Measurements from ENCODE around the gene SLC1A2. TPM values are rescaled to one million over a fixed set of nuclear protein-coding genes. Genes with fewer than 3 reads are reported as not detected.

The SLC1A2 gene
- polyA plus RNA-seq, 4 donors = 0.15 to 0.18 TPM; not detected in 2

- H3K4me1 ChIP-seq (ENCODE audit: control insufficient read depth in 3 of 3, insufficient read depth in 2 of 3, low read depth in 1 of 3, low read length in 2 of 3) = no peaks in the 10 kb centered on the region
- WGBS, 3 donors = 10 to 42% (median 22%) methylated on average over 3 of the region's 3 CpGs
- H3K36me3 ChIP-seq (ENCODE audit: control insufficient read depth in 3 of 3, insufficient read depth in 2 of 3, low read depth in 1 of 3, low read length in 3 of 3) = no peaks in the 10 kb centered on the region
- no peaks in the 10 kb centered on the region for H3K27me3 ChIP-seq (ENCODE audit: control insufficient read depth in 3 of 3, insufficient read depth in 3 of 3, low read length in 3 of 3)
- H3K9me3 ChIP-seq (ENCODE audit: control insufficient read depth in 2 of 2, insufficient read depth in 1 of 2, low read depth in 1 of 2, low read length in 1 of 2) = no peaks in the 10 kb centered on the region
- H3K27ac ChIP-seq (ENCODE audit: low read depth in 1 of 3, low read length in 2 of 3) = no peak overlapping the region
- DNase-seq (no peak), FAIRE-seq (no peak)
- H3K4me3 ChIP-seq (ENCODE audit: low read depth in 1 of 3, low read length in 3 of 3) = no peak overlapping the region
Measured at GRCh38 chr11:35293035-35293434, 126.3 kb downstream of the SLC1A2 start.

GRCh38 chr11:35292279-35292678, 127.1 kb downstream of the SLC1A2 start:
- H3K36me3 ChIP-seq (ENCODE audit: control insufficient read depth in 3 of 3, insufficient read depth in 2 of 3, low read depth in 1 of 3, low read length in 3 of 3) = no peaks in the 10 kb centered on the region
- FAIRE-seq (no peak), DNase-seq (no peak)
- H3K4me1 ChIP-seq (ENCODE audit: control insufficient read depth in 3 of 3, insufficient read depth in 2 of 3, low read depth in 1 of 3, low read length in 2 of 3) = no peaks in the 10 kb centered on the region
- no peaks in the 10 kb centered on the region for H3K9me3 ChIP-seq (ENCODE audit: control insufficient read depth in 2 of 2, insufficient read depth in 1 of 2, low read depth in 1 of 2, low read length in 1 of 2)
- 74 to 84% (median 81%) methylated on average over 5 of the region's 5 CpGs for WGBS, 3 donors
- no peak overlapping the region for H3K27ac ChIP-seq (ENCODE audit: low read depth in 1 of 3, low read length in 2 of 3)
- H3K4me3 ChIP-seq (ENCODE audit: low read depth in 1 of 3, low read length in 3 of 3) = no peak overlapping the region
- no peaks in the 10 kb centered on the region for H3K27me3 ChIP-seq (ENCODE audit: control insufficient read depth in 3 of 3, insufficient read depth in 3 of 3, low read length in 3 of 3)

GRCh38 chr11:35290876-35291275, 128.5 kb downstream of the SLC1A2 start:
- FAIRE-seq = no peak
- Histone ChIP-seq H3K9me3 (ENCODE audit: control insufficient read depth in 2 of 2, insufficient read depth in 1 of 2, low read depth in 1 of 2, low read length in 1 of 2) (no peaks in the 10 kb centered on the region), H3K27me3 (ENCODE audit: control insufficient read depth in 3 of 3, insufficient read depth in 3 of 3, low read length in 3 of 3) (no peaks in the 10 kb centered on the region), H3K4me3 (ENCODE audit: low read depth in 1 of 3, low read length in 3 of 3) (no peak overlapping the region), H3K4me1 (ENCODE audit: control insufficient read depth in 3 of 3, insufficient read depth in 2 of 3, low read depth in 1 of 3, low read length in 2 of 3) (no peaks in the 10 kb centered on the region), H3K36me3 (ENCODE audit: control insufficient read depth in 3 of 3, insufficient read depth in 2 of 3, low read depth in 1 of 3, low read length in 3 of 3) (no peaks in the 10 kb centered on the region), H3K27ac (ENCODE audit: low read depth in 1 of 3, low read length in 2 of 3) (no peak overlapping the region)
- WGBS, 3 donors = 74 to 79% (median 76%) methylated on average over 3 of the region's 3 CpGs
- no peak for DNase-seq

- FAIRE-seq = no peak
Measured at GRCh38 chr11:35289821-35290220, 129.5 kb downstream of the SLC1A2 start.

GRCh38 chr11:35288817-35289541, 130.4 kb downstream of the SLC1A2 start:
- H3K9me3 ChIP-seq (ENCODE audit: control insufficient read depth in 2 of 2, insufficient read depth in 1 of 2, low read depth in 1 of 2, low read length in 1 of 2) = no peaks in the 10 kb centered on the region
- H3K4me1 ChIP-seq (ENCODE audit: control insufficient read depth in 3 of 3, insufficient read depth in 2 of 3, low read depth in 1 of 3, low read length in 2 of 3) = no peaks in the 10 kb centered on the region
- FAIRE-seq (no peak), DNase-seq (no peak)
- 64 to 87% (median 82%) methylated on average over 5 of the region's 5 CpGs for WGBS, 3 donors
- no peak overlapping the region for H3K4me3 ChIP-seq (ENCODE audit: low read depth in 1 of 3, low read length in 3 of 3)
- no peaks in the 10 kb centered on the region for H3K36me3 ChIP-seq (ENCODE audit: control insufficient read depth in 3 of 3, insufficient read depth in 2 of 3, low read depth in 1 of 3, low read length in 3 of 3)
- no peaks in the 10 kb centered on the region for H3K27me3 ChIP-seq (ENCODE audit: control insufficient read depth in 3 of 3, insufficient read depth in 3 of 3, low read length in 3 of 3)
- no peak overlapping the region for H3K27ac ChIP-seq (ENCODE audit: low read depth in 1 of 3, low read length in 2 of 3)

More at GRCh38 chr11:35289821-35290220, 129.5 kb downstream of the SLC1A2 start:
- no peak for DNase-seq
- no peak overlapping the region for H3K27ac ChIP-seq (ENCODE audit: low read depth in 1 of 3, low read length in 2 of 3)
- no peak overlapping the region for H3K4me3 ChIP-seq (ENCODE audit: low read depth in 1 of 3, low read length in 3 of 3)
- H3K4me1 ChIP-seq (ENCODE audit: control insufficient read depth in 3 of 3, insufficient read depth in 2 of 3, low read depth in 1 of 3, low read length in 2 of 3) = no peaks in the 10 kb centered on the region
- WGBS, 3 donors = 64 to 88% (median 76%) methylated on average over 2 of the region's 2 CpGs
- H3K9me3 ChIP-seq (ENCODE audit: control insufficient read depth in 2 of 2, insufficient read depth in 1 of 2, low read depth in 1 of 2, low read length in 1 of 2) = no peaks in the 10 kb centered on the region
- no peaks in the 10 kb centered on the region for H3K27me3 ChIP-seq (ENCODE audit: control insufficient read depth in 3 of 3, insufficient read depth in 3 of 3, low read length in 3 of 3)
- no peaks in the 10 kb centered on the region for H3K36me3 ChIP-seq (ENCODE audit: control insufficient read depth in 3 of 3, insufficient read depth in 2 of 3, low read depth in 1 of 3, low read length in 3 of 3)

- FAIRE-seq (no peak), DNase-seq (no peak)
- Histone ChIP-seq H3K27ac (ENCODE audit: low read depth in 1 of 3, low read length in 2 of 3) (no peak overlapping the region), H3K36me3 (ENCODE audit: control insufficient read depth in 3 of 3, insufficient read depth in 2 of 3, low read depth in 1 of 3, low read length in 3 of 3) (no peaks in the 10 kb centered on the region), H3K9me3 (ENCODE audit: control insufficient read depth in 2 of 2, insufficient read depth in 1 of 2, low read depth in 1 of 2, low read length in 1 of 2) (no peaks in the 10 kb centered on the region), H3K27me3 (ENCODE audit: control insufficient read depth in 3 of 3, insufficient read depth in 3 of 3, low read length in 3 of 3) (no peaks in the 10 kb centered on the region), H3K4me1 (ENCODE audit: control insufficient read depth in 3 of 3, insufficient read depth in 2 of 3, low read depth in 1 of 3, low read length in 2 of 3) (no peaks in the 10 kb centered on the region), H3K4me3 (ENCODE audit: low read depth in 1 of 3, low read length in 3 of 3) (no peak overlapping the region)
- WGBS, 3 donors = 76 to 88% (median 88%) methylated on average over 3 of the region's 3 CpGs
Measured at GRCh38 chr11:35288309-35288708, 131.0 kb downstream of the SLC1A2 start.

GRCh38 chr11:35287344-35287890, 131.9 kb downstream of the SLC1A2 start:
- WGBS, 3 donors = 89 to 92% (median 91%) methylated on average over 5 of the region's 5 CpGs
- Histone ChIP-seq H3K4me1 (ENCODE audit: control insufficient read depth in 3 of 3, insufficient read depth in 2 of 3, low read depth in 1 of 3, low read length in 2 of 3) (no peaks in the 10 kb centered on the region), H3K36me3 (ENCODE audit: control insufficient read depth in 3 of 3, insufficient read depth in 2 of 3, low read depth in 1 of 3, low read length in 3 of 3) (no peaks in the 10 kb centered on the region), H3K27me3 (ENCODE audit: control insufficient read depth in 3 of 3, insufficient read depth in 3 of 3, low read length in 3 of 3) (no peaks in the 10 kb centered on the region), H3K4me3 (ENCODE audit: low read depth in 1 of 3, low read length in 3 of 3) (no peak overlapping the region), H3K27ac (ENCODE audit: low read depth in 1 of 3, low read length in 2 of 3) (no peak overlapping the region), H3K9me3 (ENCODE audit: control insufficient read depth in 2 of 2, insufficient read depth in 1 of 2, low read depth in 1 of 2, low read length in 1 of 2) (no peaks in the 10 kb centered on the region)
- FAIRE-seq = no peak
- no peak for DNase-seq

- DNase-seq (no peak), FAIRE-seq (no peak)
- no peaks in the 10 kb centered on the region for H3K4me1 ChIP-seq (ENCODE audit: control insufficient read depth in 3 of 3, insufficient read depth in 2 of 3, low read depth in 1 of 3, low read length in 2 of 3)
- no peaks in the 10 kb centered on the region for H3K27me3 ChIP-seq (ENCODE audit: control insufficient read depth in 3 of 3, insufficient read depth in 3 of 3, low read length in 3 of 3)
- H3K4me3 ChIP-seq (ENCODE audit: low read depth in 1 of 3, low read length in 3 of 3) = no peak overlapping the region
- H3K27ac ChIP-seq (ENCODE audit: low read depth in 1 of 3, low read length in 2 of 3) = no peak overlapping the region
- no peaks in the 10 kb centered on the region for H3K36me3 ChIP-seq (ENCODE audit: control insufficient read depth in 3 of 3, insufficient read depth in 2 of 3, low read depth in 1 of 3, low read length in 3 of 3)
- H3K9me3 ChIP-seq (ENCODE audit: control insufficient read depth in 2 of 2, insufficient read depth in 1 of 2, low read depth in 1 of 2, low read length in 1 of 2) = no peaks in the 10 kb centered on the region
Measured at GRCh38 chr11:35286126-35286525, 133.2 kb downstream of the SLC1A2 start.

- FAIRE-seq (no peak), DNase-seq (no peak)
- no peaks in the 10 kb centered on the region for H3K9me3 ChIP-seq (ENCODE audit: control insufficient read depth in 2 of 2, insufficient read depth in 1 of 2, low read depth in 1 of 2, low read length in 1 of 2)
- no peaks in the 10 kb centered on the region for H3K4me1 ChIP-seq (ENCODE audit: control insufficient read depth in 3 of 3, insufficient read depth in 2 of 3, low read depth in 1 of 3, low read length in 2 of 3)
- no peaks in the 10 kb centered on the region for H3K27me3 ChIP-seq (ENCODE audit: control insufficient read depth in 3 of 3, insufficient read depth in 3 of 3, low read length in 3 of 3)
- no peak overlapping the region for H3K27ac ChIP-seq (ENCODE audit: low read depth in 1 of 3, low read length in 2 of 3)
- H3K4me3 ChIP-seq (ENCODE audit: low read depth in 1 of 3, low read length in 3 of 3) = no peak overlapping the region
- WGBS, 3 donors = 90 to 95% (median 93%) methylated on average over 1 of the region's 1 CpG
- no peaks in the 10 kb centered on the region for H3K36me3 ChIP-seq (ENCODE audit: control insufficient read depth in 3 of 3, insufficient read depth in 2 of 3, low read depth in 1 of 3, low read length in 3 of 3)
Measured at GRCh38 chr11:35285471-35285870, 133.9 kb downstream of the SLC1A2 start.
